ENCODE results near the gene MIGA2.

The MIGA2 gene

GRCh38 chr9:129103595-129103965, 67.2 kb downstream of the MIGA2 start:
- no peak for TF ChIP-seq CTCF (IDR thresholded peaks at IDR 0.05)
- no peak for TF ChIP-seq ZFX (IDR thresholded peaks at IDR 0.05; ENCODE audit: borderline replicate concordance)
- no peak overlapping the region for H3K27ac ChIP-seq

- TF ChIP-seq ZFX (IDR thresholded peaks at IDR 0.05; ENCODE audit: borderline replicate concordance): no peak
- no peak for TF ChIP-seq CTCF (IDR thresholded peaks at IDR 0.05)
- no peak overlapping the region for H3K27ac ChIP-seq
Measured at GRCh38 chr9:129104051-129104450, 67.6 kb downstream of the MIGA2 start.

- TF ChIP-seq CTCF (IDR thresholded peaks at IDR 0.05) (no peak), ZFX (IDR thresholded peaks at IDR 0.05; ENCODE audit: borderline replicate concordance) (no peak)
- H3K27ac ChIP-seq: no peak overlapping the region
Measured at GRCh38 chr9:129105857-129106694, 69.7 kb downstream of the MIGA2 start.

- no peak overlapping the region for H3K27ac ChIP-seq
- no peak for TF ChIP-seq ZFX (IDR thresholded peaks at IDR 0.05; ENCODE audit: borderline replicate concordance)
- no peak for TF ChIP-seq CTCF (IDR thresholded peaks at IDR 0.05)
Measured at GRCh38 chr9:129107651-129108050, 71.2 kb downstream of the MIGA2 start.

GRCh38 chr9:129108083-129108804, 71.8 kb downstream of the MIGA2 start:
- TF ChIP-seq ZFX (IDR thresholded peaks at IDR 0.05; ENCODE audit: borderline replicate concordance) (no peak), CTCF (IDR thresholded peaks at IDR 0.05) (no peak)
- peak overlapping the region; percentile 93 for H3K27ac ChIP-seq

- peak overlapping the region; percentile 93 for H3K27ac ChIP-seq
- TF ChIP-seq CTCF (IDR thresholded peaks at IDR 0.05) (no peak), ZFX (IDR thresholded peaks at IDR 0.05; ENCODE audit: borderline replicate concordance) (no peak)
Measured at GRCh38 chr9:129108805-129109536, 72.5 kb downstream of the MIGA2 start.

All from 22Rv1 (cell line).